Measurements from ENCODE around the gene SFTA2. TPM values are rescaled to one million over a fixed set of nuclear protein-coding genes. Genes with fewer than 3 reads are reported as not detected.

SFTA2 gene
- total RNA-seq, 4 donors from 2014 or later, result 3.5 TPM; not detected in 3

DNA sequence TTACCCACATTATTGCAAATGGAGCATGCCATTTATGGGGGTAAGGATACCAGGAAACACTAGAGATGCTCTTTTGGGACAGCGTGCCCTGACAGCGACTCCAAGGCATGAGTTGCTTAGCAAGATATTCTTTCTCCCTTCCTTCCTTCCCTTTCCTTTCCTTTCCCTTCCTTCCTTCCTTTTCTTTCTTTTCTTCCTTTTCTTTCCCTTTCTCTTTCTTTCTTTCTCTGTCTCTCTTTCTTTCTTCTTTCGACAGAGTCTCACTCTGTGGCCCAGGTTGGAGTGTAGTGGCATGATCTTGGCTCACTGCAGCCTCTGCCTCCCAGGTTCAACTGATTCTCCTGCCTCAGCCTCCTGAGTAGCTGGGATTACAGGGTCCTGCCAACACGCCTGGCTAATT is 12.1 kb upstream of the SFTA2 start:
- 93% methylated on average over 4 of the region's 4 CpGs for WGBS, 2 donors
- H3K4me3 ChIP-seq (replicated peaks in 1 of 3), result no peak overlapping the region
- no peak for DNase-seq
- TF ChIP-seq POLR2A (IDR thresholded peaks at IDR 0.05), result no peak
- TF ChIP-seq, protein P1, sequence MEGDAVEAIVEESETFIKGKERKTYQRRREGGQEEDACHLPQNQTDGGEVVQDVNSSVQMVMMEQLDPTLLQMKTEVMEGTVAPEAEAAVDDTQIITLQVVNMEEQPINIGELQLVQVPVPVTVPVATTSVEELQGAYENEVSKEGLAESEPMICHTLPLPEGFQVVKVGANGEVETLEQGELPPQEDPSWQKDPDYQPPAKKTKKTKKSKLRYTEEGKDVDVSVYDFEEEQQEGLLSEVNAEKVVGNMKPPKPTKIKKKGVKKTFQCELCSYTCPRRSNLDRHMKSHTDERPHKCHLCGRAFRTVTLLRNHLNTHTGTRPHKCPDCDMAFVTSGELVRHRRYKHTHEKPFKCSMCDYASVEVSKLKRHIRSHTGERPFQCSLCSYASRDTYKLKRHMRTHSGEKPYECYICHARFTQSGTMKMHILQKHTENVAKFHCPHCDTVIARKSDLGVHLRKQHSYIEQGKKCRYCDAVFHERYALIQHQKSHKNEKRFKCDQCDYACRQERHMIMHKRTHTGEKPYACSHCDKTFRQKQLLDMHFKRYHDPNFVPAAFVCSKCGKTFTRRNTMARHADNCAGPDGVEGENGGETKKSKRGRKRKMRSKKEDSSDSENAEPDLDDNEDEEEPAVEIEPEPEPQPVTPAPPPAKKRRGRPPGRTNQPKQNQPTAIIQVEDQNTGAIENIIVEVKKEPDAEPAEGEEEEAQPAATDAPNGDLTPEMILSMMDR (IDR thresholded peaks at IDR 0.05), result no peak
- no peaks in the 10 kb centered on the region for H3K36me3 ChIP-seq
- H3K9me3 ChIP-seq, result no peaks in the 10 kb centered on the region
- no peaks in the 10 kb centered on the region for H3K27me3 ChIP-seq
- intact Hi-C loops (cut with DNase I), result no loop called here
- H3K27ac ChIP-seq, result no peak overlapping the region
- H3K4me1 ChIP-seq, result peaks cover 8 to 12% of the 10 kb centered on the region in 2 donors

DNA sequence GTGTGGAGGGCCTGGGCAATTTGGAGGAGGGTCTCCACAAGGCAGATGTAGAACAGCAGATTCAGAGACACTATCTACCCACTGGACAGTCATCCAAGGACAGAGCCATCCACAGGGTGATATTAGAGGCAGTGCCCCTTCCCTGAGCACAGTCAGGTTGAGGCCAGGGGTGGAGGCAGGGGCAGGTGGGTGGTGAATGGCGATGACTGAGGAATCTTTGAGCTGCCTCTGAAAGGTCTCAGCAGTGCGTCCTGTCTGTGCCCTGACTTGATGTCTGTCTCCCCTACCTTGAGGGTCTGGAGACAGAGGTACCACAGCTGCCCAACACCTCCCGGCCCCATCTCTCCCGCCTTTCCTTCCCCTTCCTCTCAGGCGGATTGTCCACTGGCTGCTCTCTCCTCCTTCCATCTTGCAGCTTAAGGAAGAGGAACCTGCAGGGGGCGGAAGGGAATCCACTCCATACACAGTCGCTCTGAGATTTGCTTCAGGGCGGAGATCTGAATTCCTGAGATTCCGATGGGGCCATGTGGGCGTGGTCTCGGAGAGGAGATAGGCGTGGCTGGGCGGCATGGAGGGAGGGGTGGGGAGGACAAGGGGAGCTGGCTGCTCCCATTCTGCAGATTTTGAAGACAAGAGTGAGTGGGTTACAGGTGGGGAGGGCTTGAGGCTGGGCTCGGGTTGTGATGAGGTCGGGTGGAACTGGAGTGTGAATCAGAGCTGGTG is 10.5 kb upstream of the SFTA2 start:
- no peak overlapping the region for H3K27ac ChIP-seq
- 16 to 19% methylated on average over 14 to 15 of the region's 15 CpGs for WGBS, 2 donors
- peaks cover 8 to 12% of the 10 kb centered on the region in 2 donors for H3K4me1 ChIP-seq
- peak in 1 of 2 donors; percentile 16 for TF ChIP-seq POLR2A (IDR thresholded peaks at IDR 0.05)
- TF ChIP-seq, protein P1 (IDR thresholded peaks at IDR 0.05), result peak in 4 of 6 experiments; percentile 55 to 78 (median 60)
- H3K4me3 ChIP-seq (replicated peaks in 1 of 3), result no peak overlapping the region
- H3K36me3 ChIP-seq, result no peaks in the 10 kb centered on the region
- H3K27me3 ChIP-seq, result no peaks in the 10 kb centered on the region
- intact Hi-C loops (cut with DNase I), result no loop called here
- no peaks in the 10 kb centered on the region for H3K9me3 ChIP-seq
- DNase-seq, result peak; percentile 81 to 93

DNA sequence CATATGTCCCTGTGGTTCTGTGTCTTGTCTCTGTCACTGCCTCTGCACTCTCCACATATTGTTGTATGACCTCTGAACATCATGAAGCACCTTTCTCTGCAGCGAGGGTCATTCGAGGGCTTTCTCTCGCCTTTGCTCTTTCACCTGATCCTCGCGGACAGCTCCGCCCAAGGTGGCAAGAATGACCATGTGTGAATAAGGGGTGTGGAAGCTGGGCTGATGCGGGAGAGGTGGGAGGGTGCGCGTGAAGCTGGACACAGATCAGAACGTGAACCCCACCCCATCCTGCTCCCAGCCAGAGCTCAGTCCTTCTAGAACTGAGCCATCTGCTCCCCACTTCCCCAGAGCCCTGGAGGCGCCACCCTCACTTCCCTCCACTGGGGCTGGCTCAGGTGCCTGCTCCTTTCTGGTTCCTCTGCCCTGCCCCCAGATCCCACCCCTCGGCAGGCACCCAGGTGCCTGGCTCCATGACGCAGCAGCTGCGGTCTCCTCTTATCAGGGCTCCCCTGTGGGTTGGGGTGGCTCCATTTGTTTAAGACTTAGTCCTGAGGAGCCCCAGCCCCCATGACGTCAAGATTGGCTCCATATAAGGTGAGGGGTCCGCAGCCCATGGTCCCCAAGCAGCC is 8.5 kb upstream of the SFTA2 start, which contains the start of gene MUCL3:
TSS of gene MUCL3 (plus strand) at position 613 of the 626 bp plus-strand sequence. CDS start 27 bp downstream, outside the sequence.
- no peaks in the 10 kb centered on the region for H3K9me3 ChIP-seq
- DNase-seq, result no peak
- H3K4me3 ChIP-seq (replicated peaks in 1 of 3), result no peak within 1 kb of the TSS
- TF ChIP-seq POLR2A (IDR thresholded peaks at IDR 0.05), result no peak
- TF ChIP-seq, protein P1 (IDR thresholded peaks at IDR 0.05), result no peak
- H3K36me3 ChIP-seq, result no peaks in the 10 kb centered on the region
- intact Hi-C loops (cut with DNase I), result no loop called here
- H3K27ac ChIP-seq, result no peak within 1 kb of the TSS
- H3K4me1 ChIP-seq, result peaks cover 8 to 12% of the 10 kb centered on the region in 2 donors
- no peaks in the 10 kb centered on the region for H3K27me3 ChIP-seq
- 72 to 73% methylated on average over 14 to 15 of the region's 16 CpGs for WGBS, 2 donors

DNA sequence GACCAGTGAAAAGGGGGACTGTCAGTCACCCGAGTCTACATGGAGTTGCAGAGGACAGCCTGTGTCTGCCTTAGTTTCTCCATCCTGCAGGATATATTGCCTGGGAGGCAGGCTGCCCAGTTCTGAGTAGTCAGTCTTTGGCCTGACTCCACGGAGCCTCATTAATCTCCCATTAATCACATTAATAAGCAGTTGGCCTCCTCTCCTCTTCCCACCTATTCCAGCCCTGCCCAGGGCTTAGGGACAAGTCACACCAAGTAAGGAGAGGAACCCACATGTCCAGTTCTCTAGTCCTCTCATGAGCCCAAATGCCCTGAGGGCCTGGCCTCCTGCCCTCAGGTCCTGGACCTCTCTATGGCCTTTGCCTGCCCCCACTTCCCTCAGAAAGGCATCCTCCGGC is 7.5 kb upstream of the SFTA2 start:
- intact Hi-C loops (cut with DNase I), result no loop called here
- H3K4me3 ChIP-seq (replicated peaks in 1 of 3), result no peak overlapping the region
- H3K27ac ChIP-seq, result no peak overlapping the region
- DNase-seq, result no peak
- no peaks in the 10 kb centered on the region for H3K27me3 ChIP-seq
- H3K4me1 ChIP-seq, result peaks cover 8 to 15% of the 10 kb centered on the region in 2 donors
- H3K9me3 ChIP-seq, result no peaks in the 10 kb centered on the region
- no peaks in the 10 kb centered on the region for H3K36me3 ChIP-seq
- no peak for TF ChIP-seq POLR2A (IDR thresholded peaks at IDR 0.05)
- TF ChIP-seq, protein P1 (IDR thresholded peaks at IDR 0.05), result no peak
- 72 to 82% methylated on average over 3 of the region's 3 CpGs for WGBS, 2 donors

DNA sequence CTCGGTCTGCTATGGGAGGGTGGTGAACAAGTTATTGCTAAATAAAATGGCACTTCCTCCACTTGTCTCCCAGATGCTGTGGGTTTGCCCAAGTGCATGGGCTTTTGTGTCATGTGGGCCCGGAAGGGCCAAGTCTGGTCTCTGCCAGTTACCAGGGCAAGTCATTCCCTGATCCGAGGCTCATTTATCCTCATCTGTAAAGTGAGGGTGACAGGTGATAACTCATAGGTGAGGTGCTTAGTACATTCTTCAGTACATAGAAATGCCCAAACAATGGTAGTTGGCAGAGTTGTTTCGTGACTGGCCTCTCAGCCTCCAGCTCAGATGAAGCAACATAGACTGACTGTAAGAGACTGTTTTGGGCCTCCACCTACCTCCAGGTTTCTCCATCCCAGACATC is 6.8 kb upstream of the SFTA2 start:
- no peaks in the 10 kb centered on the region for H3K27me3 ChIP-seq
- H3K36me3 ChIP-seq, result no peaks in the 10 kb centered on the region
- WGBS, 2 donors, result 67 to 76% methylated on average over 4 of the region's 4 CpGs
- TF ChIP-seq POLR2A (IDR thresholded peaks at IDR 0.05), result no peak
- TF ChIP-seq, protein P1 (IDR thresholded peaks at IDR 0.05), result no peak
- H3K4me1 ChIP-seq, result peaks cover 8 to 15% of the 10 kb centered on the region in 2 donors
- H3K27ac ChIP-seq, result no peak overlapping the region
- H3K4me3 ChIP-seq (replicated peaks in 1 of 3), result no peak overlapping the region
- no peak for DNase-seq
- intact Hi-C loops (cut with DNase I), result no loop called here
- H3K9me3 ChIP-seq, result no peaks in the 10 kb centered on the region
